GM19463 (cell line): ENCODE data around the gene PLEKHJ1.

Experiments used
- ATAC-seq: cut with Tn5 transposase; IDR thresholded peaks from one replicate; pipeline ENCODE4 v1.9.1; 2021; ENCODE audit warnings: mild to moderate bottlenecking, moderate library complexity; ENCODE audit not compliant: unreplicated experiment

The PLEKHJ1 gene

DNA sequence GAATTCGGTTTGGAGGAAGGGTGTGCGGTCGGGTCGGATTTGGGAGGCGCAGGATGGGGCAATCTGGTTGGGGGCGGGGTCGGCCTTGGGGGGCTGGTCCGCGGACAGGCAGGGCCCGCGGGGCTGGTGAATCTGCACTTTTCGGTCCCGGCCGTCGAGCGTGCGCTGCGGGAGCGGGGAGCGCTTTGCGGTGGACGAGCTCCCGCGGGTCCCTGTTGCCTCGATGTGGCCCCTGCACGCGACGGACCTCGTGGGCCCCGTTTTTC, 34.0 kb upstream of the PLEKHJ1 start:
- ATAC-seq = no peak

DNA sequence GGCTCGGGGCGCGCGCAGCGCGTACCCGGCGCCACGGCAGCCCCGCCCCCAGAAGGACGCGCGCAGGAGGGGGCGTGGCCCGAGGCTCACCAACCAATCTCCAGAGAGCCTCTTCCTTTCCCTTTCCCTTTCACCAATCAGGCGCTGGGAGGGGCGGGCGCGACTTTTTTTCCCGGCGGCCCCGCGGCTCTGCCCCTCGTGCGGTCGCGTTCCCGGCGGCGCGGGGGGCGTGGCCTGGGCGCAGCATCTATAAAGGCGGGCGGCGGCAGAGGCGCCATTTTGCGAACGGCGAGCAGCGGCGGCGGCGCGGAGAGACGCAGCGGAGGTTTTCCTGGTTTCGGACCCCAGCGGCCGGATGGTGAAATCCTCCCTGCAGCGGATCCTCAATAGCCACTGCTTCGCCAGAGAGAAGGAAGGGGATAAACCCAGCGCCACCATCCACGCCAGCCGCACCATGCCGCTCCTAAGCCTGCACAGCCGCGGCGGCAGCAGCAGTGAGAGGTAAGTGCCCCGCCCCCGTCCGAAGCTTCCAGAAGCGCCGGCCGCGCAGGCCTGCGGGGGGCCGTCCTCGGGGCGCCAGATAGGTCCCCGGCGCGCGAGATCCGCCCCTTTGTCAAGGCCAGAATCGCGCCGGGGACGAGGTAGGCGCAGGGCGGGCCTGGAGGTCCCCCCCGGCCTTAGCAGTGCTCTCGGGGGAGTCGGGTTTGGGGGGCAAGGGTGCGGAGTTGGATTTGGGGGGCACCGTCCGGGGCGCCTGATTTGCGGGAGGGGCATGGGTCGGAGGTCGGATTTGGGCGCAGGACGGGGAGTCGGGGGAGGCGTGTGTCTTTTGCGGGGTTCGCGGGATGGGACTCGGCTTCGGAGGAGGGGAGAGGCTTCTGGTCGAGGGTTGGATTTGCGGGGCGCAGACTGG, 33.4 kb upstream of the PLEKHJ1 start:
- ATAC-seq = peak; percentile 65

DNA sequence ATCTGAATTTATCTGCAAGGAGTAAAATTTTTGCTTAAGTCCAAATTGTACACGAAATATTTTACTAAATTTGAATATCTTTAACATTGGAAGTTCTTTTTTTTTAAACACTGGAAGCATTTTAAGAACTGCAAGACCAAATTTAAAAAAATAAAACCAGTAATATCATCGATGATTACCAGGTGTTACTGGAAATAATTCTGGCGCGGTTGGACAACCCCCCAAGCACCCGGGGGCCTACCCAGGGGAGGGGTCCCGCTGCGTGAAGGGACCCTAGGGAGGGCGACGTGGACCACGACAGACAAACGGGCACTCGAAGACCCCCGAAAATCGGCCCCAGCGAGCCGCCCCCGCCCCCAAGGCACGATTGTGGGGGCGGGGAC, 32.7 kb upstream of the PLEKHJ1 start:
- no peak for ATAC-seq

DNA sequence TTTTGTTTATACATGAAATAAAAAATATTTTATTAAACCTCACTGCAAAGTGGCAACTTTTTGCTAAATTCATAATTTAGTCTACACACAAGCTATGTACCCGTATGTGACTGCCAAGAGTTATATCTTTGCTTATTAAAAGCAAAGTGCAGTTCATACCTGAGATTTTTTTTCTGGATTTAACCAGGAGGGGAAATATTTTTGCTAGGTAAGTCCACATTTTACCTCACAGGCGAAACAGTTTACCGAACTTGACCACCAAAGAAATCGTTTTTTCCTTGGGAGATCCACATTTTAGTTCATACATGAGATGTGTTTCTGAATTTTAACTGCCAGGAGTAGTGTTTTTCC, 32.3 kb upstream of the PLEKHJ1 start:
- no peak for ATAC-seq

DNA sequence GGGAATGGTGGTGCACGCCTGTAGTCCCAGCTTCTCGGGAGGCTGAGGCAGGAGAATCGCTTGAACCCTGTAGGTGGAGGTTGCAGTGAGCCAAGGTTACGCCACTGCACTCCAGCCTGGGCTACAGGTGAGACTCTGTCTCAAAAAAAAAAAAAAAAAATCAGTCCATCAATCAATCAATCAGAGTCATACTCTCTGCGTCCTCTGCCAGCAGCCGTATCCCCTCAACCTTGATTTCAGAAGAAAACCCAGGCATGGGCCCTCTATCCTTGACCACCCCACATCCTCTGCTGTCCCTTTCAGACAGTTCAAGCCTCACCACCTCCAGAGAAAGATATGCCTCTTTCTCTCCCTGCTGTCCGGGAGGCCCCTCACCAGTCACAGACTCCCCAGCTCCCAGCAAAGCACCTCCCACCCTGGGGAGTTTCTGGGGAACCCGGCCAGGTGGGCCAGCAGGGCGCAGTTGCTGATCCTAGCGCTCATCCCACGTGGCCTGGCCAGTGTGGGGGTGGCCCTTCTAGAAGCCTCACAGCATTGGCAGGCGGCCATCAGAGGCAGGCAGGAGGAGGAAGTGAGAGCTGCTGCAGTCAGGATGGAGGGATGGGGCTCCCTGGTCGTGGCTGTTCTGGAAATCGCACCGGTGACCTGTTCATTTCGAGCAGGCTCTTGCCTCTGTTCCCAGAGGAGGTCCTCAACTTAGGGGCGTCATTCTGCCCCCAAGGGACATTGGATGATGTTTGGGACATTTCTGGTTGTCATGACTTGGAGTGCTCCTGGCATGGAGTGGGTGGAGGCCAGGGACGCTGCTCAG, 30.3 kb upstream of the PLEKHJ1 start:
- peak; percentile 31 for ATAC-seq

DNA sequence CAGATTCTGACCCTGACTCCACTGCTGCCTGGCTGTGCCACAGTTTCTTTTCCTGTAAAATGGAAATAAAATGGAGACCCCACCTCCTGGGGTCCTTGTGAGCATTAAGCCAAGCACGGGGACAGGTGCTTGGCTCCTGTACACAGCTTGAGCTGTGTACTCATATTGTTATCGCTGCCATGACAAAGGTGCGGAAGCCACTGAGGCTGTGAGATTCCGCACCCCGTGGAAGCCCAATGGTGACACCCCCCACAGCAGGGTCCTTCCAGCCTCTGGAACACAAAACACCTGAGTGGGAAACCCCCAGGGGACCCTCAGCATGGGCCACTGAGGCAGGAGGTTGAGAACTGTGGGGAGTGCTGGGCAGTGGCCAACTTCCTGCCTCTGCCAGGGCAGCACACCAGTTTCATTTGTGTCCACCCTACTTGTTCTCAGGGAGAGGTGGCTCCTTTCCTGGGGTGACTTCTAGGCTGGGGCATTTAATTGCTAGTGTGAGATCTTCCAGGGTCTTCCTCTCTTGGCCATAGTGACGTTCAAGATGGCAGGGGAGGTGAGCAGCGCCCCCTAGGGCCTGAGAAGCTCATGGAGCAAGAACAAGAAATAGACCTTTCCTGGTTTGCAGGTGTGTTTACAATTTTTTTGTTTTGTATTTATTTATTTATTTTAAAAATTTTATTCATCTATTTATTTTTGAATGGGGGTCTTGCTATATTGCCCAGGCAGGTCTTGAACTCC, 25.5 kb upstream of the PLEKHJ1 start:
- no peak for ATAC-seq

DNA sequence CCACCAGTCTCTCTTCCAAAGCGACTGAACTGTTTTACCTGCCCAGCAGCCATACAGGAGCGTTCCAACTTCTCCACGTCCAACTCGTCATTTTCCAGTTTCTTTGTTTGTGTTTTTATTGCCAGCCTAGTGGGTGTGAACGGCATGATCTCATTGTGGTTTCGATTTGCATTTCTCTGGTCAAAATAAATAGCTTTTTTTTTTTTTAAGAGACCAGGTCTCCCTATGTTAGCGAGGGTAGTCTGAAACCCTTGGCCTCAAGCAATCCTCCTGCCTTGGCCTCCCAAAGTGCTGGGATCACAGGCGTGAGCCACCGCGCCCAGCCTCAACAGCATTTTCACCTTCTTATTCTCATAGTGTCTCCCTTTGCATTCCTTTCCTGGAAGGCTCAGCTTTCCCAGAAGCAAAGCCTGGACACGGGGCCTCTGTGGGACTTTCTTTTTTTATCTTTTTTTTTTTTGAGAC, 24.2 kb upstream of the PLEKHJ1 start:
- ATAC-seq = no peak

DNA sequence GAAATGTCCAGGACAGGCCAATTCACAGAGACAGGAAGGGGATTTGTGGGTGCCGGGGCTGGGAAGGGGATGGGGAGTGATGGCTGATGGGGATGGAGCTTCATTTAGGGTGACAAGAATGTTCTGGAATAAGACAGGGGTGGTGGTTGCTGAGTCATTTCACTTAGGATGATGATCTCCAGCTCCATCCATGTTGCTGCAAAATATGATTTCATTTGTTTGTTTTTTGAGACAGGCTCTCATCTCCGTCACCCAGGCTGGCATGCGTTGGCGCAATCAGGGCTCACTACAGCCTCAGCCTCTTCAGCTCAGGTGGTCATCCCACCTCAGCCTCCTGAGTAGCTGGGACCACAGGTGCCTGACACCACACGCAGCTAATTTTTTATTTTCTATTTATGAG, 23.2 kb upstream of the PLEKHJ1 start:
- no peak for ATAC-seq

DNA sequence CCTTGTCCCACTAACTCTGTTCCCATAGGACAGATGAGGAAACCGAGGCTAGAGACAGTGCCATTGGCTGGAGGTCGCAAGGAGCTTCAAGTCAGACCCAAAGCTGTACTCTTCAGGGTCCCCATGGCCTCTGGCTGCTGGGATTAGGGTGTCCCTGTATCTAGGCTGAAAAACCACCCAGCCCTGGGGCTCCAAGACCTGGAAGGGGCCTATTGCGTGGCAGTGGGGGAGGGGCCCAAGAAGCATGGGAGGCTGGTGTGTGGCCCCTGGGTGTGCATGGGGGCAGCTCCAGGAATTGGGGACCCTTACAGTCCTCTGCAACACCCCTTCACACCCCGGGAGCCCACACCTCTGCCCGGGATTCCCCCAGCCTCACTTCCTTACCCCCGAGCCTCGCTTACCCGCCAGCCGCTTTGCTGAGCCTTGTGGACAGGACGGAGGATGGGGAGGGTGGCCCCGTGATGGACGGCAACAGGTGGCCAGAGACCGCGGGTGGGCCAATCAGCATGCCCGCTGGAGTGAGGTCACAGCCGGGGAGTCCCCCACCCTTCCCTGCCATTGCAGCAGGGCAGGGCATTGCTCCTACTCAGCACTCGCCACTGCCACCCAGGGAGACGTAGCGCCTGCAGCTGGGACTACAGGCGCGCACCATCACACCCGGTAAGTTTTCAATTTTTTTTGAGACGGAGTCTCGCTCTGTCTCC, 20.0 kb upstream of the PLEKHJ1 start, which contains the start of gene JSRP1:
Gene JSRP1, minus strand, starts transcription at position 436 of the 704 bp plus-strand sequence. CDS start 1,103 bp downstream, outside the sequence.
- no peak for ATAC-seq

DNA sequence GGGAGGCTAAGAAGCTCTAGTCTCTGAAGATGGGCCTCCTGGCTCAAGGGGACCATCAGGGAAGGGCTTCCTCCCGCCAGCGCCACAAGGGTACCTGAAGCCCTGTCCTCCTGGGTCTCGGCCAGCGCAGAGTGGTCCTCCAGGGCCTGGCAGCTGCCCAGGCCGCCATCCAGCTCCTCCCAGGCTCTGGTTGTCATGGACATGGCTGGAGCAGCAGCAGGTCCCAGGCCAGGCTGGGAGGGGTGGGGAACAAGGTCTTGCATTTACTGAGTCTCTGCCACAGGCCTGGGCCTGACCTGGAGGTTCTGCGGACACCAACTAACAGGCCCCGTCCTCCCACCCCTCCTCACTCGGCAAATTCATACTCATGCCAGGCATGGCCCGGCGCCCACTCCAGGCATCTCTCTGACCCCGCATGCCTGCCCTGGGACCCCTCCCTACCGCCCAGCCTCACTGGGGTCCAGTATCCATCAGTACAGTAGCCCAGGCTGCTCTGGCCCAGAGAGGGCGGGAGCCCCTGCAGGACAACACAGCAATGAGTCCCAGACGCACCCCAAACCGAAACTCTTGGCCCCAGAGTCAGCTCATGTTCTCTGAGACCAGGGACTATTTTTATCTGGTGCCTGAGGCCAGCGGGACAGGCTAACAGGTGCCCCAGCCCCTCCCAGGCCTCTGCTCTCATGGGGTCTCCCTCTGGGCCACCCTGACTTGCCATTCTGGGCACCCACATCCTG, 19.1 kb upstream of the PLEKHJ1 start:
- ATAC-seq = no peak

DNA sequence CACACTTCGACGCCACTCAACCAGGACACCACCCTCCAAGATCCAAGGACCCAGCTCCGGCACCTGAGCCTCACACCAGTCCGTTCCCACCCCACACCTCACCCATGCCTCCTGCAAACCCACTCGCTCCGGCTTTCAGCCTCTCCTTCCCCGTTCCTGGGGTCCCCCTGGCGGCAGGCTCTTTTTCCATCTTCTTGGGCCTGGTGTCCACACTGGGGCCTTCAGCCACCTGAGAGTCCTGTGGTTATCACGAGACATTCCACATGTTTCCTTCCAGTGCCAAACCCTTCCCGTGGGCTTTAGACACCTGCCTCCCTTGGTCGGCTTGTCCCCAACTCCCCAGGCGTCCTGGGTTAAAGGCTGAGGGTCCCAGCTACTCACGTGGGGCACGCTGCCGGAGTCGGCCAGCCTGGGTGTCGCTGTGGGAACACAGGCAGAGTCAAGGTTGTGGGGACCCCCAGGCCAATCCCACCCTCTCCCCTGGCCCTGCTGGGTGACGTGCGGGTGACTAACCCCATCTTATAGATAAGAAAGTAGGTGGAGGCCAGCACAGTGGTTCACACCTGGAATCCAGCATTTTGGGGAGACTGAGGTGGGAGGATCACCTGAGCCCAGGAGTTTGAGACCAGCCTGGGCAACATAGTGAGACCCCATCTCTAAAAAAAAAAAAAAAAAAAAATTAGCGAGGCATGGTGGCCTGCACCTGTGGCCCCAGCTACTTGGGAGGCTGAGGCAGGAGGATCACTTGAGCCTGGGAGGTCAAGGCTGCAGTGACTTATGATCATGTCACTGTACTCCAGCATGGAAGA, 18.1 kb upstream of the PLEKHJ1 start:
- no peak for ATAC-seq

DNA sequence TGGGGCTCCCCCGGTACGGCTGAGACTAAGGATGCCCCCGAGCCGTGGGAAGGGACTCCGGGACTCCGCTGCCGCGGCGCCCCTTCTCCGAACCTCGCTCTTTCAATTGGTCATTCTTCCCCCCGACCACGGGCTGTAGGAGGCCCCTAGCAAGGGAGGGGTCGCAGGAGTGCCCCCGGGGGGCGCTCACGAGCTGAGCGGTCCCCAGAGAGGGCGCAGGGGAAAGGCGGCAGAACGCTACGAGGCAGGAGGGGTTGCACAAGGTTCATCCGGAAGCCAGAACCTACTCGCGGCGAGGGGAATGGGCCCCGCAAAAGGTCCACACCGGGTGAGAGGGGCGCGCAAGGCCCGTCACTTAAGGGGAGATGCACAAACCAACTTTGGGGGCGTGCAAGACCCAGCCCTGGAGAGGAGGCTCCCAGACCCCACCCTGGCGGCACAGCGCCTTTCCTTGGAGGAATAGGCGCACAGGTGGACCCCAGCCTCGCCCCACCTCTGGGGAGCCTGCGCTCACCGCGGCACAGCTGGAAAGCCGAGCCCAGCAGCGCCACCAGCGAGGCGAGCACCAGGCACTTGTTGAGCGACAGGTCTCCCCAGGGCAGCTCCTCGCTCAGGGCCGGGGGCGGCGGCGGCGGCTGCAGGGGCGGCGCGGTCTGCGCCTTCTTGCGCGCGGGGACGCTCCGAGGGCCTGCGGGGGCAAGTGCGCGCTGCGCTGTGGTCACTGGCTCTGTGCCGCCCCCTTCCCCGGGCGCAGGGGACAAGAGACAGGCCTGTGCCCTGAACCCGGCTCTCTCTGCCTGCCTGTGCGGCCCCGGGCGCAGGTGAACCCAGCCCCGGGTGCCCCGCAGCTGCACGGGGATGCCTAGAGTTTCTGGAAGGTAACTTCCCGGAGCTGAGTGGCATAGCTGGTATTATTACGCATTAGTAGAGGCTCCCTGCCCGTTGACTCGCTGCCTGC, 17.3 kb upstream of the PLEKHJ1 start:
- ATAC-seq = no peak

DNA sequence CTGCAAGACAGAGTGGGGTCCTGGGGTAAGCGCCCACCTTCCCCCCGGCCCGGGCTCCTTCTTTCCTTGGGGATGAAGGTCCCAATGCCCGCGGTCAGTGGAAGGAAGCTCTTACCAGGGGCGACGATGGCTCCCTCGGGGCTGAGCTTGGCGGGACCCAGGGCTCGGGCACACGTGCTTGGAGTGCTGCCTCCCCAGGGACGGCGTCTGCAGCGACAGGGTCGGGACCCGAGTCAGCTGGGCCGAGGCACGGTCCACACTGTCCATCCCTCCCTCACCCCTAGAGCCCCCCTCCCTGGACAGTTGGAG, 16.6 kb upstream of the PLEKHJ1 start:
- no peak for ATAC-seq

DNA sequence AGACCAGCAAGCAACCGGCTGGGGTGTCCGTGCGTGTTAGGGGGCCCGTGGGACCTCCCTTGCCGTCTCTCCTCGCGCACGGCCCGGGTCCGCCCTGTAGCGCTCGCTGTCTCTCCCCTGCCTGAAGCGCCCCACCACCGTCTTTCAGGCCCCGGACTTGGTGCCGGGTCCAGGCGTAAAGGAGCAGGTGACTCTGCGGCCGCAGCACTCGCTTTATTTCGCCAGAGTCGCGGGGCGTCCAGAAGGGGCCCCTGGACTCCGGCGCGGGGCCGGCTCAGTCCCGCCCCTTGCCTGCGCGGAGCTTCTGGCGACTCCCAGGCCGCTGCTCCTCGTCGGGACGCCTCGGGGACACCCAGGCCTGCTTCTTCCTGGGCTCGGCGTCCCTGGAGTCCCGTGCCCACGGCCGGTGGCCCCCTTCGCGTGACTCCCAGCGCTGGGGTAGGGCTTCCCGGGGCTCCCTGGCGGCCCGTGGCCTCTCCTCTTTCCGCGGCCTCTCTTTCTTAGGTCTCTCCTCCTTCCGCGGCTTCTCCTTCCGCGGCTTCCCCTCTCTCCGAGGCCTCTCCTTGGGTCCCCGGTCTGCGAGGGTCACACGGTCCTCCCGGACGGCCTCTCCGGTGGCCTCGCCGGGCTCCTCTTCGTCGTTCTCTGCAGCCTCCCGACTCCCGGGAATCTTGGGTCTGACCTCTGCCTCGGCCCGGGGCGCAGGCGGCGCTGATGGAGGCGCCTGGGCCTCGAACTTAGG, 16.1 kb upstream of the PLEKHJ1 start:
- ATAC-seq = no peak

DNA sequence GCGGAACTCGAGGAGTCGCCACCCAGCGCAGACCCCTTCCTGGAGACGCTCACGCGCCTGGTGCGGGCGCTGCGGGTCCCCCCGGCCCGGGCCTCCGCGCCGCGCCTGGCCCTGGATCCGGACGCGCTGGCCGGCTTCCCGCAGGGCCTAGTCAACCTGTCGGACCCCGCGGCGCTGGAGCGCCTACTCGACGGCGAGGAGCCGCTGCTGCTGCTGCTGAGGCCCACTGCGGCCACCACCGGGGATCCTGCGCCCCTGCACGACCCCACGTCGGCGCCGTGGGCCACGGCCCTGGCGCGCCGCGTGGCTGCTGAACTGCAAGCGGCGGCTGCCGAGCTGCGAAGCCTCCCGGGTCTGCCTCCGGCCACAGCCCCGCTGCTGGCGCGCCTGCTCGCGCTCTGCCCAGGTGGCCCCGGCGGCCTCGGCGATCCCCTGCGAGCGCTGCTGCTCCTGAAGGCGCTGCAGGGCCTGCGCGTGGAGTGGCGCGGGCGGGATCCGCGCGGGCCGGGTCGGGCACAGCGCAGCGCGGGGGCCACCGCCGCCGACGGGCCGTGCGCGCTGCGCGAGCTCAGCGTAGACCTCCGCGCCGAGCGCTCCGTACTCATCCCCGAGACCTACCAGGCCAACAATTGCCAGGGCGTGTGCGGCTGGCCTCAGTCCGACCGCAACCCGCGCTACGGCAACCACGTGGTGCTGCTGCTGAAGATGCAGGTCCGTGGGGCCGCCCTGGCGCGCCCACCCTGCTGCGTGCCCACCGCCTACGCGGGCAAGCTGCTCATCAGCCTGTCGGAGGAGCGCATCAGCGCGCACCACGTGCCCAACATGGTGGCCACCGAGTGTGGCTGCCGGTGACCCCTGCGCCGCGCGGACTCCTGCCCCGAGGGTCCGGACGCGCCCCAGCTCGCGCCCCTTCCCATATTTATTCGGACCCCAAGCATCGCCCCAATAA, 15.3 kb upstream of the PLEKHJ1 start:
- ATAC-seq = no peak

DNA sequence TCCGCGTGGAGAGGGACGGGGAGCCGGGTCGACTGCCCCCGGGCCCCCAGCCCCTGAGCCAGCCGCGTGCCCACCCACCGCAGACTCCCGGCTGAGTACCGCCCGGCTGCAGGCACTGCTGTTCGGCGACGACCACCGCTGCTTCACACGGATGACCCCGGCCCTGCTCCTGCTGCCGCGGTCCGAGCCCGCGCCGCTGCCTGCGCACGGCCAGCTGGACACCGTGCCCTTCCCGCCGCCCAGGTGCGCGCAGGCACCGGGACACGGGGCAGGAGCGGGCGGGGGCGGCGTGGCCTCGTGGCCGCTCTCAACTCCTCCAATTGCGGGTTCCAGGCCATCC, 14.6 kb upstream of the PLEKHJ1 start:
- ATAC-seq = no peak
